Gastroesophageal sphincter (tissue), 3 donors: ENCODE measurements around the gene ZFHX3.

ENCODE experiments used
- POLR2AphosphoS5 ChIP-seq: sonication (generic); formaldehyde crosslinking; IDR thresholded peaks from one replicate; pipeline ENCODE4 v1.6.1; 2017; ENCODE audit warnings: antibody characterized with exemption
- TF ChIP-seq, protein P1 (sequence below), 4 experiments: fragments of 200-600 bp in 2 of 4; fragments of 450-650 bp in 2 of 4; sonication (generic) in 1 of 4; IDR thresholded peaks; one replicate each; pipeline ENCODE4 v1.5.1; 2017 to 2019; ENCODE audit warnings: antibody characterized with exemption in 4 of 4, mild to moderate bottlenecking in 2 of 4, moderate library complexity in 2 of 4

DNA sequence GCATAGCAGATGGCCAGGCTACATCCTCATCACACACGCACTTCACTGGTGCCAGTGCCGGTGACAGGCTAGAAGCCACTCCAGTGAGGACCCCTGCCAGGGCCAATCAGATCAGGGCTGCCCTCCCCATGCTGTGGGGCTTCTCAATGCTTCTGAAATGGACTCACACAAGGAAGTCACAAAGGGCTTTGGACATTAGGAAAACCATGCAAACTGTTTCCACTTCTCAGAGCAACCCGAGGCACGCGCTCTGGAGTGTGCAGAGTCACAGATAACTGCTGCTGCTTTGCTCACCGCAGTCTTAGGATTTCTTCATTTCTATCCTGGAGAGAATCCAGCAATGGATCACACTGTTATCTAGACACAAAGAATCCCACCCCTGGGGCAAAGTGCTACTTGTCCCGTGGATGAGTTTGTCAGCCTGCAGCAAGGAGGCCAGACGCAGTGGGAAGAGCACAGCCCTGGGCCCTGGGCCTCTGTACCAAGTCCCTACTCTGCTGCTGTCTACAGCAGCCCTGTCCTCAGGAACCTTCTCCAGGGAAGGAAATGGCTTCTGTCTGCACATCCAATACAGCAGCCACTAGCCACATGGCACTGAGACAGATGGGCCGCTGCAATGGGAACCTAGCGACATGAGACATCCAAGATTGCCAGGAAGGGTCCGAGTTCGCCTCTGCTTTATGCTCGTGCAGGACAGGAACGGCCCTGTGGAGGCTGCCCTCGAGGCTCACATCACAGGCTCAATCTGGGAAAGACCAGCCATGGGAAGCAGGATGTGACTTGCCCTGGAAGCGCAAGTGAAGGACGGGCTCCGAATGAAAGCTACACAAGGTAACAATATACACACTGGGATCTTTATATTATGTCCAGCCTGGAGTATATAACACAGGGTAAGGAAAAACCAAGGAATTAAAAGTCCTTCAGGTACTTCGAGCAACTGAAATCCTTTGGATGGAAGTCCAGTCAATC is 169.3 kb downstream of the ZFHX3 start:
- no peak for TF ChIP-seq POLR2AphosphoS5
- TF ChIP-seq, protein P1, sequence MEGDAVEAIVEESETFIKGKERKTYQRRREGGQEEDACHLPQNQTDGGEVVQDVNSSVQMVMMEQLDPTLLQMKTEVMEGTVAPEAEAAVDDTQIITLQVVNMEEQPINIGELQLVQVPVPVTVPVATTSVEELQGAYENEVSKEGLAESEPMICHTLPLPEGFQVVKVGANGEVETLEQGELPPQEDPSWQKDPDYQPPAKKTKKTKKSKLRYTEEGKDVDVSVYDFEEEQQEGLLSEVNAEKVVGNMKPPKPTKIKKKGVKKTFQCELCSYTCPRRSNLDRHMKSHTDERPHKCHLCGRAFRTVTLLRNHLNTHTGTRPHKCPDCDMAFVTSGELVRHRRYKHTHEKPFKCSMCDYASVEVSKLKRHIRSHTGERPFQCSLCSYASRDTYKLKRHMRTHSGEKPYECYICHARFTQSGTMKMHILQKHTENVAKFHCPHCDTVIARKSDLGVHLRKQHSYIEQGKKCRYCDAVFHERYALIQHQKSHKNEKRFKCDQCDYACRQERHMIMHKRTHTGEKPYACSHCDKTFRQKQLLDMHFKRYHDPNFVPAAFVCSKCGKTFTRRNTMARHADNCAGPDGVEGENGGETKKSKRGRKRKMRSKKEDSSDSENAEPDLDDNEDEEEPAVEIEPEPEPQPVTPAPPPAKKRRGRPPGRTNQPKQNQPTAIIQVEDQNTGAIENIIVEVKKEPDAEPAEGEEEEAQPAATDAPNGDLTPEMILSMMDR (IDR thresholded peaks at IDR 0.05): no peak
